ENCODE data around the gene TPR.
A peak's percentile ranks its signal among the peaks of the same experiment; 100 is the strongest.

Gene TPR

GRCh38 chr1:186327331-186327730, 47.7 kb downstream of the TPR start:
- DNase-seq (ENCODE audit: low spot score): no peak

GRCh38 chr1:186326009-186326408, 49.0 kb downstream of the TPR start:
- DNase-seq (ENCODE audit: low spot score): no peak

GRCh38 chr1:186325239-186325638, 49.8 kb downstream of the TPR start:
- no peak for DNase-seq (ENCODE audit: low spot score)

GRCh38 chr1:186323865-186324264, 51.2 kb downstream of the TPR start:
- DNase-seq (ENCODE audit: low spot score): no peak

- no peak for DNase-seq (ENCODE audit: low spot score)
Observed at GRCh38 chr1:186315570-186315969, 59.5 kb downstream of the TPR start.

GRCh38 chr1:186311375-186312051, 63.5 kb downstream of the TPR start:
- DNase-seq (ENCODE audit: low spot score): no peak

- DNase-seq (ENCODE audit: low spot score): no peak
Observed at GRCh38 chr1:186310307-186310706, 64.7 kb downstream of the TPR start.

GRCh38 chr1:186308264-186309060, 66.6 kb downstream of the TPR start:
- DNase-seq (ENCODE audit: low spot score): no peak

- no peak for DNase-seq (ENCODE audit: low spot score)
Observed at GRCh38 chr1:186307445-186307844, 67.6 kb downstream of the TPR start.

GRCh38 chr1:186306533-186306932, 68.5 kb downstream of the TPR start:
- DNase-seq (ENCODE audit: low spot score): no peak

GRCh38 chr1:186304982-186305949, 69.8 kb downstream of the TPR start:
- DNase-seq (ENCODE audit: low spot score): peak; percentile 32

GRCh38 chr1:186303911-186304310, 71.1 kb downstream of the TPR start:
- no peak for DNase-seq (ENCODE audit: low spot score)

- no peak for DNase-seq (ENCODE audit: low spot score)
Observed at GRCh38 chr1:186302381-186302920, 72.6 kb downstream of the TPR start.

- DNase-seq (ENCODE audit: low spot score): no peak
Observed at GRCh38 chr1:186301448-186301847, 73.6 kb downstream of the TPR start.

- DNase-seq (ENCODE audit: low spot score): no peak
Observed at GRCh38 chr1:186300056-186300455, 75.0 kb downstream of the TPR start.

GRCh38 chr1:186299570-186299969, 75.5 kb downstream of the TPR start:
- no peak for DNase-seq (ENCODE audit: low spot score)

GRCh38 chr1:186298851-186299250, 76.2 kb downstream of the TPR start:
- DNase-seq (ENCODE audit: low spot score): no peak

GRCh38 chr1:186297439-186298045, 77.5 kb downstream of the TPR start:
- DNase-seq (ENCODE audit: low spot score): no peak

- DNase-seq (ENCODE audit: low spot score): peak; percentile 30
Observed at GRCh38 chr1:186295980-186296379, 79.1 kb downstream of the TPR start, which contains the start of gene PRG4. Gene PRG4 (plus strand): TSS chr1:186296279.

- no peak for DNase-seq (ENCODE audit: low spot score)
Observed at GRCh38 chr1:186292875-186293274, 82.2 kb downstream of the TPR start.

- no peak for DNase-seq (ENCODE audit: low spot score)
Observed at GRCh38 chr1:186291271-186291670, 83.8 kb downstream of the TPR start.

Measured in HuH-7 (cell line).